ENCODE results near the gene ATP4B.
A peak's percentile ranks its signal among the peaks of the same experiment; 100 is the strongest.

The ATP4B gene

DNA sequence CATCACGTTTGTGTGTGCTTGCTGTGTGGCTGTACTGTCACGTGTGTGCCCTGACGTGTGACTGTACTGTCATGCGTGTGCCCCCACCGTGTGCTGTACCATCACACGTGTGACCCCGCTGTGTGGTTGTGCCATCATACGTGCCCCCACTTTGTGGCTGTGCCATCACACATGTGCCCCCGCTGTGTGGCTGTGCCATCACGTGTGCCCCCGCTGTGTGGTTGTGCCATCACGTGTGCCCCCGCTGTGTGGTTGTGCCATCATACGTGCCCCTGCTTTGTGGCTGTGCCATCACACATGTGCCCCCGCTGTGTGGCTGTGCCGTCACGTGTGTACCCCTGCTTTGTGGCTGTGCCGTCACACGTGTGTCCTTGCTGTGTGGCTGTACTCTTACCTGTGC is 47.7 kb downstream of the ATP4B start:
- no peak overlapping the region for H2BK5ac ChIP-seq (ENCODE audit: low read depth, low read length, poor library complexity, severe bottlenecking)
- H3K14ac ChIP-seq (ENCODE audit: low read length in 2 of 2), result peak overlapping the region in 1 of 2 experiments; percentile 84
- no peak overlapping the region for H3K9ac ChIP-seq (ENCODE audit: low read length)
- H2BK120ac ChIP-seq (ENCODE audit: low read depth, low read length), result no peak overlapping the region
- H3K4me3 ChIP-seq (ENCODE audit: insufficient read depth in 1 of 2, low read depth in 1 of 2, low read length in 2 of 2), result no peak overlapping the region
- H4K91ac ChIP-seq (ENCODE audit: low read length), result peak overlapping the region; percentile 23
- H3K4me1 ChIP-seq (ENCODE audit: control insufficient read depth, insufficient read depth, low read depth, low read length), result peaks cover 17% of the 10 kb centered on the region
- WGBS, result 98% methylated on average over 18 of the region's 19 CpGs
- no peak overlapping the region for H2BK15ac ChIP-seq (ENCODE audit: low read depth, poor library complexity, severe bottlenecking)
- peaks cover 41% of the 10 kb centered on the region for H3K79me1 ChIP-seq (replicated peaks; ENCODE audit: low read length, poor library complexity, severe bottlenecking)
- H2AK5ac ChIP-seq (ENCODE audit: low read length, severe bottlenecking), result no peak overlapping the region
- H2AFZ ChIP-seq (ENCODE audit: low read depth, low read length), result no peak overlapping the region
- DNase-seq, result no peak
- H3K27me3 ChIP-seq (ENCODE audit: control insufficient read depth in 1 of 2, insufficient read depth in 1 of 2, low read length in 2 of 2), result no peaks in the 10 kb centered on the region
- no peak overlapping the region for H2BK12ac ChIP-seq (ENCODE audit: low read length in 2 of 2)
- H3K27ac ChIP-seq (ENCODE audit: low read length, poor library complexity, severe bottlenecking), result no peak overlapping the region
- H3K18ac ChIP-seq (ENCODE audit: low read depth in 1 of 2, low read length in 2 of 2), result no peak overlapping the region
- H3K4me2 ChIP-seq (ENCODE audit: low read length, poor library complexity, severe bottlenecking), result no peak overlapping the region
- H4K8ac ChIP-seq (ENCODE audit: low read length), result no peak overlapping the region
- no peak overlapping the region for H3K4ac ChIP-seq (ENCODE audit: low read depth in 1 of 2, low read length in 2 of 2)
- peaks cover 57 to 85% of the 10 kb centered on the region in 2 experiments for H3K36me3 ChIP-seq (ENCODE audit: control insufficient read depth in 1 of 2, insufficient read depth in 2 of 2, low read depth in 1 of 2, low read length in 2 of 2)
- no peak overlapping the region for H3K23ac ChIP-seq (ENCODE audit: low read length in 2 of 2)
- no peaks in the 10 kb centered on the region for H3K9me3 ChIP-seq (ENCODE audit: control insufficient read depth, low read length)

DNA sequence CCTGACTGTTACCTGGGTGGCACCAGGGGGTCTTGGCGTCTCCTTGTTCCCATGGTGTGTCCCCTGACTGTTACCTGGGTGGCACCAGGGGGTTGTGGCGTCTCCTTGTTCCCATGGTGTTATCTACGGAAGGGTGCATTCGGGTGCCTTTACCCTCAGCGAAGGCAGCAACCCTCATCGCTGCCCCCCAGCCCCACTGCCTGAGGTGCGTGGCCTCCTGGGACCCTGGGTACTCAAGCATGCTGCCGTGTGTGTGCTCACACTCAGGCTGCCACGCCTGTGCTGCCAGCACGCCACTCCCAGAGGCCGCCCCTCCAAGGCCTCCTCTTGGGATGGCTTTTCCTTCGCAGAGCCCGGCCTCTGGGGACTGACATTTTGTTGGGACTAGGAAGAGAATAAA is 48.4 kb downstream of the ATP4B start:
- H4K8ac ChIP-seq (ENCODE audit: low read length), result no peak overlapping the region

DNA sequence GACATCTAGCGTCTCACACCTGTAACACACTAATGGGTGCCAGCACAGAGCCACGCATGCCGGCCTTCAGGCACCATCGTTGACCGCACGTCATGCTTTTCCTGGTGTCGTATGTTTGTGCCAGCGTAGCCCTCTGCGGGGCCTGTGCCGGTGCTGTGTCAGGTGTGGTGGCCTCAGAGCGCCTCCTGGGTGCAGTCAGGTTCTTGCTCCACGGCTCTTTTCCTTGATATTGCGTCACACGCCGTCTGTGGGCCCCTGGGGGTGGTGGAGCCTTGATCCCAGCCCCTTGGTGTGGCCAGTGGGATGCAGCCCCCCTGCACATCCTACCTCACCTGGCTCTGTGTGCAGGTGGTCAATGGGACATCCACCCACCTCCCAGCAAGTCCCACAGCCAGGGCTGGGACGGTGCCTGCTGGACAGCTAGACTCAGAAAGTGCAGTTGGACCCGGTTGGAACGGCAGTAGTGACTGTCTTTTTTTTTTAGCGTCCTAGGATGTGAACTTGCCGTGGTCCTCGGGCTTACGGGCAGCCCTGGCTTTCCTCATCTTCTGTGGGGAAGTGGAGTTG is 48.9 kb downstream of the ATP4B start:
- no peak overlapping the region for H2BK120ac ChIP-seq (ENCODE audit: low read depth, low read length)
- no peak overlapping the region for H3K14ac ChIP-seq (ENCODE audit: low read length in 2 of 2)
- no peak overlapping the region for H2AFZ ChIP-seq (ENCODE audit: low read depth, low read length)
- H2BK12ac ChIP-seq (ENCODE audit: low read length in 2 of 2), result no peak overlapping the region
- peaks cover 54 to 79% of the 10 kb centered on the region in 2 experiments for H3K36me3 ChIP-seq (ENCODE audit: control insufficient read depth in 1 of 2, insufficient read depth in 2 of 2, low read depth in 1 of 2, low read length in 2 of 2)
- peaks cover 38% of the 10 kb centered on the region for H3K79me1 ChIP-seq (replicated peaks; ENCODE audit: low read length, poor library complexity, severe bottlenecking)
- H4K91ac ChIP-seq (ENCODE audit: low read length), result no peak overlapping the region
- DNase-seq, result no peak
- peaks cover 18% of the 10 kb centered on the region for H3K4me1 ChIP-seq (ENCODE audit: control insufficient read depth, insufficient read depth, low read depth, low read length)
- H3K9me3 ChIP-seq (ENCODE audit: control insufficient read depth, low read length), result no peaks in the 10 kb centered on the region
- no peak overlapping the region for H3K4me2 ChIP-seq (ENCODE audit: low read length, poor library complexity, severe bottlenecking)
- no peak overlapping the region for H3K4me3 ChIP-seq (ENCODE audit: insufficient read depth in 1 of 2, low read depth in 1 of 2, low read length in 2 of 2)
- no peak overlapping the region for H2BK15ac ChIP-seq (ENCODE audit: low read depth, poor library complexity, severe bottlenecking)
- no peak overlapping the region for H4K8ac ChIP-seq (ENCODE audit: low read length)
- WGBS, result 99% methylated on average over 22 of the region's 22 CpGs
- no peak overlapping the region for H2BK5ac ChIP-seq (ENCODE audit: low read depth, low read length, poor library complexity, severe bottlenecking)
- no peak overlapping the region for H3K23ac ChIP-seq (ENCODE audit: low read length in 2 of 2)
- H3K27ac ChIP-seq (ENCODE audit: low read length, poor library complexity, severe bottlenecking), result no peak overlapping the region
- no peak overlapping the region for H3K4ac ChIP-seq (ENCODE audit: low read depth in 1 of 2, low read length in 2 of 2)
- no peak overlapping the region for H3K18ac ChIP-seq (ENCODE audit: low read depth in 1 of 2, low read length in 2 of 2)
- H3K9ac ChIP-seq (ENCODE audit: low read length), result no peak overlapping the region
- no peak overlapping the region for H2AK5ac ChIP-seq (ENCODE audit: low read length, severe bottlenecking)
- H3K27me3 ChIP-seq (ENCODE audit: control insufficient read depth in 1 of 2, insufficient read depth in 1 of 2, low read length in 2 of 2), result no peaks in the 10 kb centered on the region

More for the DNA sequence above, 48.4 kb downstream of the ATP4B start:
- Histone ChIP-seq H2AFZ (ENCODE audit: low read depth, low read length) (no peak overlapping the region), H3K23ac (ENCODE audit: low read length in 2 of 2) (no peak overlapping the region), H3K79me1 (replicated peaks; ENCODE audit: low read length, poor library complexity, severe bottlenecking) (peaks cover 39% of the 10 kb centered on the region), H3K4me1 (ENCODE audit: control insufficient read depth, insufficient read depth, low read depth, low read length) (peaks cover 18% of the 10 kb centered on the region), H3K4ac (ENCODE audit: low read depth in 1 of 2, low read length in 2 of 2) (no peak overlapping the region), H3K9me3 (ENCODE audit: control insufficient read depth, low read length) (no peaks in the 10 kb centered on the region), H3K27me3 (ENCODE audit: control insufficient read depth in 1 of 2, insufficient read depth in 1 of 2, low read length in 2 of 2) (no peaks in the 10 kb centered on the region), H3K27ac (ENCODE audit: low read length, poor library complexity, severe bottlenecking) (no peak overlapping the region), H3K14ac (ENCODE audit: low read length in 2 of 2) (no peak overlapping the region), H2AK5ac (ENCODE audit: low read length, severe bottlenecking) (no peak overlapping the region), H3K4me3 (ENCODE audit: insufficient read depth in 1 of 2, low read depth in 1 of 2, low read length in 2 of 2) (no peak overlapping the region), H2BK12ac (ENCODE audit: low read length in 2 of 2) (no peak overlapping the region), H2BK15ac (ENCODE audit: low read depth, poor library complexity, severe bottlenecking) (no peak overlapping the region), H2BK120ac (ENCODE audit: low read depth, low read length) (no peak overlapping the region), H4K91ac (ENCODE audit: low read length) (no peak overlapping the region), H3K9ac (ENCODE audit: low read length) (no peak overlapping the region), H3K18ac (ENCODE audit: low read depth in 1 of 2, low read length in 2 of 2) (no peak overlapping the region), H3K4me2 (ENCODE audit: low read length, poor library complexity, severe bottlenecking) (no peak overlapping the region), H2BK5ac (ENCODE audit: low read depth, low read length, poor library complexity, severe bottlenecking) (no peak overlapping the region), H3K36me3 (ENCODE audit: control insufficient read depth in 1 of 2, insufficient read depth in 2 of 2, low read depth in 1 of 2, low read length in 2 of 2) (peaks cover 57 to 82% of the 10 kb centered on the region in 2 experiments)
- WGBS, result 99% methylated on average over 13 of the region's 13 CpGs
- DNase-seq, result no peak

DNA sequence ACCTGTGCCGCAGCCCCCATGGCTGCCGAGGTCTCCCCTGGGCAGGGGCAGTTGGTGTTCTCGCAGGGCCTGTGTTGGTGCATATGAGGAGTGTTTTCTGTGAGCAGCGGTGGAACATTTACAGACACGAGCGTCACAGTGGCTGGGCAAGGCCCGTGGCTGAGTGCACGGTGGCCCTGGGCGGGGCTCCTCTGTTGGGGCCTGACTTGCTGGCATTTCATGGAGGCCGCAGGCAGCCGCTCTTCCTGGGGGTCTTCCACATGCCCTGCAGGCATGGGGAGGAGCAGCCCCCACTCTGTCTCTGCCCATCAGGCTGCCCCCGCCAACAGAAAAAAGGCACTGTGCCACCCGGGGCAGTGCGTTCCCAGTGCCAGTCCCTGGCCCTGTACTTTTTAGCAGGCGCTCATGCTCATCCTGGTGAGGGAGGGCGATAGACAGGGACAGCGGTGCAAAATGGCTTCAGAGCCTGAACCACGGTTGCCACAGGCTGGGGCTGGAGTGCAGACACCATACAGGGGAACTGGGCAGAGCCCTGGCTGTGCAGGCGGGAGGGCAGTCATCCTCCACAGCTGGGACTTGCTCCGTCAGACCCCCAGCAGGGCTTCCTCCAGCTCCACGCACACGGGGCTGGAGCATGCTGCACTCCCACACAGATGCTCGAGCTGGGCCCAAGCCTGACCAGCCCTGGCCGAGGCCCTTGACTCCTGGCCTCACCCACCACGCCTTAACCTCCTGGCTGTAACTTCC is 49.9 kb downstream of the ATP4B start:
- Histone ChIP-seq H3K4me2 (ENCODE audit: low read length, poor library complexity, severe bottlenecking) (no peak overlapping the region), H2BK5ac (ENCODE audit: low read depth, low read length, poor library complexity, severe bottlenecking) (no peak overlapping the region), H4K8ac (ENCODE audit: low read length) (no peak overlapping the region), H3K36me3 (ENCODE audit: control insufficient read depth in 1 of 2, insufficient read depth in 2 of 2, low read depth in 1 of 2, low read length in 2 of 2) (peaks cover 46 to 72% of the 10 kb centered on the region in 2 experiments), H3K9ac (ENCODE audit: low read length) (no peak overlapping the region), H3K23ac (ENCODE audit: low read length in 2 of 2) (no peak overlapping the region), H3K79me1 (replicated peaks; ENCODE audit: low read length, poor library complexity, severe bottlenecking) (peaks cover 38% of the 10 kb centered on the region), H2BK120ac (ENCODE audit: low read depth, low read length) (no peak overlapping the region), H3K27ac (ENCODE audit: low read length, poor library complexity, severe bottlenecking) (no peak overlapping the region), H3K18ac (ENCODE audit: low read depth in 1 of 2, low read length in 2 of 2) (no peak overlapping the region), H3K4me3 (ENCODE audit: insufficient read depth in 1 of 2, low read depth in 1 of 2, low read length in 2 of 2) (no peak overlapping the region), H2BK12ac (ENCODE audit: low read length in 2 of 2) (no peak overlapping the region), H3K9me3 (ENCODE audit: control insufficient read depth, low read length) (no peaks in the 10 kb centered on the region), H4K91ac (ENCODE audit: low read length) (peak overlapping the region; percentile 9), H2AK5ac (ENCODE audit: low read length, severe bottlenecking) (no peak overlapping the region), H3K14ac (ENCODE audit: low read length in 2 of 2) (no peak overlapping the region), H2BK15ac (ENCODE audit: low read depth, poor library complexity, severe bottlenecking) (no peak overlapping the region), H3K4me1 (ENCODE audit: control insufficient read depth, insufficient read depth, low read depth, low read length) (peaks cover 18% of the 10 kb centered on the region), H2AFZ (ENCODE audit: low read depth, low read length) (no peak overlapping the region), H3K27me3 (ENCODE audit: control insufficient read depth in 1 of 2, insufficient read depth in 1 of 2, low read length in 2 of 2) (no peaks in the 10 kb centered on the region), H3K4ac (ENCODE audit: low read depth in 1 of 2, low read length in 2 of 2) (no peak overlapping the region)
- no peak for DNase-seq
- WGBS, result 97% methylated on average over 25 of the region's 25 CpGs

Data from mesenchymal stem cell (in vitro differentiated cells and primary cell).